CD4-positive, alpha-beta T cell treated with Interleukin-2 at 100 ng/mL for 4 hours (primary cell): ENCODE results near the gene CLSTN3.
"Not testable (repeated sequence)": the region's sequence is repeated elsewhere in the genome, so short reads cannot be mapped to it uniquely, and the experiment has no call there.

Experiments
- DNase-seq: peaks from one replicate; pipeline ENCODE4 v3.0.0-alpha.2; 2020; ENCODE audit warnings: low spot score

The CLSTN3 gene

DNA sequence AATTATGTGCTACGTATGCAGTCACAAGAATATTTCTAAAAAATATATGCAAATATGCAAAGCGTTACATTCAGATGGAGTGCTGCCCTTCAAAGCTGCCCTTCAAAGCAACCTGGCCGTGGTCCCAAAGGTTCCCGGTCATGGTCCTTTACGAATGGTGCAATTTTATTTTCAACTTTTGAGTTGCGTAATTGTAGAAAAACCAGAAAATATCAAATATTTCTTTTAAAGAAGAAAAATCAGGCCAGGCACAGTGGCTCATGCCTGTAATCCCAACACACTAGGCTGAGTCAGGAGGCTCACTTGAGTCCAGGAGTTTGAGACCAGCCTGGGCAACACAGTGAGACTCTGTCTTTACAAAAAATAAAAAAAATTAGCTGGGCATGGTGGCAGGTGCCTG, 21.4 kb downstream of the CLSTN3 start:
- no peak for DNase-seq

DNA sequence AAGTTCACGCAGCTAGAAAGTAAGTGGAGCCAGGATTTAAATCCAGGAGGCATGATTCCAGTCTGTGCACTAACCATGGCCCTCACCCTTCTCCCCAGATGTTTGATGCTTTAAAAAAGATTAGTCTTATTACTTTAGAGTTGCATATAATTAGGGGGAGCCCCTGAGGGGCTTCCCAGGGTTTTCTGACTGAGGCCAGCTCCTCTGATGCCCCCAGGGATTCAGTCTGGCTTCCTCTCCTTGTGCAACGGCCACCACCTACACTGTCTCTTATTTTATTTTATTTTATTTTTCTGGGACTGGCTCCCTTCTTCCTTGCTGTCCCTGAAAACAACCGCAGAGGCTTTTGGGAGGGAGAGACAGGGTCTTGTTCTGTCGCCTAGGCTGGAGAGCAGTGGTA, 22.6 kb downstream of the CLSTN3 start:
- DNase-seq, result no peak

DNA sequence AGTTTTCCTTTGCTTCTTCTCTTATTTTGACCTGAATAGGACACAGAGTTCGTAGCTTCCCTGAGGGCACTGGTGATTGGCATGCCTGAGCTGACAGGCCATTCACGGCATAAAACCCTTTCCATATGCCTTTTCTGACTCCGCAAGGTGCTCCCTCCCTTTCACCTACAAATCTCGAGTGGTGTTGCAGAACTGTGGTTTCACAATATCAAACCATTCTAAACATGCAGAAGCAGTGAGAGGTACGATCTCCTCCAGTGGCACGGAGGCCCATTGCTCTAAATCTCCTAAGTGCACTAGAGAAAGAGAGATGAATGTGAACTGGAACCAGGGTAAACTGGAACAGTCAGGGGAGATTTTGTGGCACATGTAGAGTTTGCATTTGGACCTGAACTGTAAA, 23.9 kb downstream of the CLSTN3 start:
- no peak for DNase-seq

GRCh38 chr12:7154901-7155470, 24.8 kb downstream of the CLSTN3 start:
- DNase-seq, result no peak

GRCh38 chr12:7155471-7156034, 25.4 kb downstream of the CLSTN3 start:
- no peak for DNase-seq

DNA sequence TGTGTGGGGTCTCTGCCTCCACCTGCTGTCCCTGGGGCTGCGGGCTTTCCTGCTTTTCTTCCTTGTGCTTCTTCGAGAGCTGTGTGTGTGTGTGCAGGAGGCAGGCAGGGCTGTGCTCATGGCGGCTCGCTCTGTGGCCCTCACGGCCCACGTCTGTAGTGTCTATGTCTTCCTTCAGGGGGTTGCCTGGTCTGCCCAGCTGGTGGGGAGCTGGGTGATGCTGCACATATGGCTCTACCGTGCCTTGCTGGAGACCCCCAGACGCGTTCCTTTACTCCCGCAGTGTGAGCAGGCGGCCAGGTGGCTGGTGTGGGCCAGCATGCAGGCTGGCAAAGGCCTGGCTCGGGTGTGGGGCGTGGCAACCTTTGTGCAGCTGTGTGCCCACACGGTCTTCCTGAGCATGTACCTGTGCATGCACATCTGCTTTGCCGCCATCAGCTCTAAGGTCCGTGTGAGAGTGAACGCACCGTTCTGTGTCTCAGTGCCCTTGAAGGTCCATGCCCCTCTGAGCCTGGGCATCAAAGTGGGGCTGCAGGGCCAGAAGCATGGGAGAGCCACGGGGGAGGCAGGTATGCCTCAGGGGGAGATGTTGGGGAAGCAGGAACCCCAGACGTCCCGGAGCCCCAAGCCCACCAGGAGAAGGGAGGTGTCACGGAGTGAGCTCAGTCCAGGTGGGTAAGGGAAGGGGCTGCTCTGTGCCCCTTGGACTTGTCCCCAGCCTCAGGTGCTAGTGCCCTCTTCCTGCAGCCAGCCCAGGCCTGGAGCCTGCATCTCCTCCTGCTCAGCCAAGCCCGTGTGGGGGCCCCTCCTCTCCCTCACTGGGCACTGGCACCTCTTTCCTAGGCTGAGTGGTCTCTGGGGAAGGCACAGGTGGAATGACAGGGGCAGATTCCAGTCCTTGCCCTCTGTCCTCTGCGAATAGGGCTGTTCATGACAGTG, 26.4 kb downstream of the CLSTN3 start:
- DNase-seq, result no peak

DNA sequence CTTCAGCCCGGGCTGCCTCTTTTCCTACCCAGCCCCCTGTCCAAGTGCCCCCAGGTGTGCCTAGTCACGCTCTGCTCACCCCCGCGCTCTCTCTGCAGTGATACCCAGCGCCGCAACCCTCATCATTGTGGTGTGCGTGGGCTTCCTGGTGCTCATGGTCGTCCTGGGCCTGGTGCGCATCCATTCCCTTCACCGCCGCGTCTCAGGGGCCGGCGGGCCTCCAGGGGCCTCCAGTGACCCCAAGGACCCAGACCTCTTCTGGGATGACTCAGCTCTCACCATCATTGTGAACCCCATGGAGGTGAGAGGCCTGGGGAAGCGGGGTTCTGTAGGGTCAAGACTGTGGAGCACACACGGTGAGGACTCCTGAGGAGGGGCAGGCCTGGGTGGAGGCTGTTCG, 27.2 kb downstream of the CLSTN3 start:
- DNase-seq, result no peak

DNA sequence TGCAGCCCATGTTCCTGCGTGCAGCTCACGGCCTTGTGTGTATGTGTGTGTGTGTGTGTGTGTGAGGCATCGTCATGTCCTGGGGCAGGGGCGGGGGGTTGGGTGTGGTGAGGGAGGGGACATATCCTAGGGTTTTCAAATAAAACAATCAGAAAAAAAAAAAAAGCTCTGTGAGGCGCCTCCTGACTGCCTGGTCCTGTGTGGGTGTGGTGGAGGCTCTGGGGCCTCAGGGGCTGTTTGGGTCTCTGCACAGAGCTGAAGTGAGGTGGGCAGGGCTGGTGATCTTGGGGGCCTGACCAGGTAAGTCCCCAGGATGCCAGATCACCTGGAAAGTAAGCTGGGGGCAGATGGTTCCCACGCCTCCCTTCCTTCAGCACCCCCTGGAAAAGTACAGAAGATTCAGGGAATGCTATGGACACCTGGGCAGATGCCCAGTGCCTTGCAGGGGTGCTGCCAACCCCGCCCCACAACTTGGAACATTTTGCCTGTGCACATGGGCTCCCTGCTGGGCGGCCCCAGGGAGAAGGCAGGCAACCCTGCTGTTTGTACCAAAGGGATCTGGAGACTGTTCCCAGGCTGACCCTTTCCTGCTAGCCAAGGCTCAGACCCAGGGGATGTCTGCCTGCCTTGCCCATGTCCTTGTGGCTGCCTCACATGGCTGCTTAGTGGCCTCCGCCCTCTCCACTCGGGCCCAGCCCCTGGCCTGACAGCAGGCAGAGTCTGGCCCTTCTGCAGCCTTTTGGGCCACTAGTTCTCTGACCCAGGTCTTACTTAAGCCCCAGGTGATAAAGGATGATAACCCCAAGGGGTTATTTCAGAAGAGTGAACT, 28.8 kb downstream of the CLSTN3 start:
- no peak for DNase-seq

DNA sequence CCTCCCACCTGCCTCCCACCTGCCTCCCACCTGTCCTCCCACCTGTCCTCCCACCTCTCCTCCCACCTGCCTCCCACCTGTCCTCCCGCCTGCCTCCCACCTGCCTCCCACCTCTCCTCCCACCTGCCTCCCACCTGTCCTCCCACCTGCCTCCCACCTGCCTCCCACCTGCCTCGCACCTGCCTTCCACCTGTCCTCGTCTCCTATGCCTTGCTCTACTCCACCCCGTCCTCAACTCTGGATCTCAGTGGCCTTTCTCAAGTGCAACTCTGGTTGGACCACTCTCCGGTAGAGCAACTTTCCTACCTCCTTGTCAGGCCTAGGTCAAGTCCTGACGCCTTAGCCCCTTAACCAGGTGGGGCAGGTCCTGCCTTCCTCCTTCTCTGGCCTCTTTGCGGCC, 30.0 kb downstream of the CLSTN3 start:
- no peak for DNase-seq

DNA sequence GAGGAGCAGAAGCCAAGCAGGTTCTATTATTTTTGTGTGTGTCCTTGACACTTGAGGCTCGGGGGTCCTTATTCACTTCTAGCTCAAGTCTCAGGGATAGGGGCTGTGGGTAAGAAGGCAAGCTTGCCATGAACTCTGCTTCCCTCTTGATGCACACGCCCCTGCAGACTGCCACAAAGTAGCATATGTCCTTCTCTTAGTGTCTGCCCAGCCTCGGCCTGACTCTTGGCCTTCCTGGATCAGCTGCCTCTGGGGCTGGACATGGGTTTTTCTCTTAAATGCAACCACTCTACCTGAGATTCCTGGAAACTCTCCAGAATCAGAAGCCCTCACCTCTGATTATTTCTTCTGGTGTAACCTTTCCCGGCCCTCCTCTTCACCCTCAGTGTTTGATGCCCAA, 31.2 kb downstream of the CLSTN3 start:
- no peak for DNase-seq

DNA sequence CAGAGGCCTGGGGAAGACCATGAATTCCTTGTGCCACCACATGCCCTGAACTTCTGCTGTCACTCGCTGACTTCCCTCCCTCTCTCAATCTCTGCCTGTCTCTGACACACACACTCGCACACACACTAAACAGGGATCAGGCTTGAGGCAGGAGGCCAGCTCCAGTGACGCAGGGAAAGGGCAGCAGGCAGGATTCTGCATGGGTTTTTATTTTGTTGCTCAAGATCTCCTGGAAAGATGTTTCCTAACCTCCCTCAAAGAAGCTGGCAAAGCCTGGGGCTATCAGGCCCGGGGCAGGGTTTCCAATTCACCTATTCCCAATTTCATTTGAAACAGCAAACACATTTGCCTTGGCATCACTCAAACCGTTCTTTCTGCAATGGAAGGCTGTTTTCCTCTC, 31.6 kb downstream of the CLSTN3 start:
- no peak for DNase-seq

- DNase-seq, result peak; percentile 2
Observed at GRCh38 chr12:7162691-7163114, 32.5 kb downstream of the CLSTN3 start.

- DNase-seq, result no peak
Observed at GRCh38 chr12:7169951-7170350, 39.8 kb downstream of the CLSTN3 start.

DNA sequence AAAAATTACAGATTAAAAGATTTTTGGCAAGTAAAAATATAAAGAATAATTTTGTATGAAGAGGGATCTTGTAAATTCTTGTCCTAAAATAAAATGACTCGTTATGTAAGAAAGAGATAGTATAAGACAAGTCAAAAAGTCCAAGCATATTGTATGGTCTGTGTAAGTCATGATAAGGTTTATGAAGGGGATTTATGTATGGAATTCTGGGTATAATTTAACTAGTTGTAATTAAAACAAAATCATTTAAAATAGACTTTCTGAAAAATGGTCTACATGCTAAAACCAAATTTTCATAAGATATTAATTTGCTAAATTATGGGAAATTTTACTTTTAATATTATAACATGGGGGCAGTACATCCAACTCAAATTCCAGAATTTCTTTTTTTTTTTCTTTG, 41.7 kb downstream of the CLSTN3 start:
- no peak for DNase-seq

DNA sequence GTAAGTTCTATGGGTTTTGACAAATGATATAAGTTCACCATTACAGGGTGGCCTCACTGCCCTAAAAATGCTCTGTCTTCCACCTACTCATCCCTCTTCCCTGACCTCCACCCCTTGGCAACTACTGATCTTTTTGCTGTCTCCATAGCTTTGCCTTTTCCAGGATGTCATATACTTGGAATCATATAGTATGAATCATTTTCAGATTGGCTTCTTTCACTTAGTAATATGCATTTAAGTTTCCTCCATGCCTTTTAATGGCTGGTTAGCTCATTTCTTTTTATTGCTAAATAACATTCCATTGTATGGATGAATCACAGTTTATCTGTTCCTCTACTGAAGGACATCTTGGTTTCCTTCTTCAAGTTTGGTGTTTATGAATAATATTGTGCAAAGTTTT, 45.3 kb downstream of the CLSTN3 start:
- DNase-seq, result no peak

GRCh38 chr12:7176595-7176994, 46.4 kb downstream of the CLSTN3 start:
- DNase-seq, result no peak

DNA sequence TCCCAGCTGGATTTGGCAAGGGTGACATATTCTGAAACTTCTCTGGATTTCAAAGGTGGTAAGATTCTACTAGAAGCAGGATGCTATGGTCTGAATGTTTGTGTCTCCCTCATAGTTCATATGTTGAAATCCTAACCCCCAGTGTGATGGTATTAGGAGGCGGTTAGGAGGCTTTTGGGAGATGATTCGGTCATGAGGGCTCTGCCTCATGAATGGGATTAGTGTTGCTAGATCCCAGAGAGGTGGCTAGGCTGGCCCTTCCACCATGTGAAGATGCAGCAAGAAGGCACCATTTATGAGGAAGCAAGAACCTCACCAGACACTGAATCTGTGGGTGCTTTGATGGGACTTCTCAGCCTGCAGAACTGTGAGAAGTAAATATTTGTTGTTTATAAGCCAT, 48.3 kb downstream of the CLSTN3 start:
- DNase-seq, result no peak

- no peak for DNase-seq
Observed at GRCh38 chr12:7180685-7181084, 50.5 kb downstream of the CLSTN3 start.

DNA sequence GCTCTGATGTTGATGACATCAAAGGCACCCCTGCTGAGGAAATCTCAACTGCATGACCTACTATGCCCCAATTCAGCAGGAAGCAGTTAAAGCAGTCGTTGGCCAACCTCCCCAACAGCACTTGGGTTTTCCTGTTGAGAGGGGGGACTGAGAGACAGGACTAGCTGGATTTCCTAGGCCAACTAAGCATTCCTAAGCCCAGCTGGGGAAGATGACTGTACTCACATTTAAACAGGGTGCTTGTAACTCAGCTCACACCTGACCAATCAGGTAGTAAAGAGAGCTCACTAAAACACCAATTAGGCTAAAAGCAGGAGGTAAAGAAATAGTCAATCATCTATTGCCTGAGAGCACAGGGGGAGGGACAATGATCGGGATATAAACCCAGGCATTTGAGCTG, 55.9 kb downstream of the CLSTN3 start:
- not testable (repeated sequence) for DNase-seq

DNA sequence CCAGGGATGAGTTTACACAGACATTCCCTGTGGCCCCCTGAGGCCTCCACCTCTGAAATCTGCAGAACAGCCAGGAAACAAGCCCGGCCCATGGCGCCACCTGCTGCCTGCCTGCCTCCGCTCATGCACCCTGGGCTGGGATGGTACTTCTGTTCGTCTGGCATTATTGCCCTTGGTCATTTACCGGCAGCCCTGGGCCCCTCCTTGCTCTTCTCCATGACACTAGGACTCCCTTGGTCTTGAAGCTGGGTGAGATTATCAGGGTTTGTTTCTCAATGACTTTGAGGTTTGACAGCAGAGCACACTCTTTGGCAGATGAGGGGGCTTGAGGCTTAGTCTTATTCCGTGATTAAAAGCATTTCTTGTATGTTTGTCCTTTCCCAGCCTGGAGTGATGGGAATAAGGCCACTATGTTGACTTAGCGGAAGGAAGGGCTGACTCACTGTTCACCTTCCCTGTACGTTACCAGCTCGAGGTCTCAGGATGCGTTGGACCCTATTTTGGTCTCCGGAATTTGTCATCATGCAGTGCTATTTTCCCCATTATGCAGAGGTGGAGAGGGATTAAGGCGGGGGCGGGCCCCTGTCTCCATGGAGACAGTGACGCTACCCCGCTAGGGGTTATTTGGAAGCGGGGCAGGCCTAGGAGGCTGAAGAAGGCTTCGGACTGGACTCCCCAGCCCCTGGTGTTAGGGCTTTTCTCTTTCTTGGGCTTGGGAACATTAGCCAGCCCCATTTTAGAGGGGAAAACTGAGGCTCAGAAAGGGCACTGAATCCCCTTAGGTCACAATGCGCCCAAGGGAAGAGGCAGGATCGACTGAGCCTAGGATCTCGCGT, 58.6 kb downstream of the CLSTN3 start:
- DNase-seq, result peak; percentile 55
